ENCODE measurements around the gene ADCY1.

DNA sequence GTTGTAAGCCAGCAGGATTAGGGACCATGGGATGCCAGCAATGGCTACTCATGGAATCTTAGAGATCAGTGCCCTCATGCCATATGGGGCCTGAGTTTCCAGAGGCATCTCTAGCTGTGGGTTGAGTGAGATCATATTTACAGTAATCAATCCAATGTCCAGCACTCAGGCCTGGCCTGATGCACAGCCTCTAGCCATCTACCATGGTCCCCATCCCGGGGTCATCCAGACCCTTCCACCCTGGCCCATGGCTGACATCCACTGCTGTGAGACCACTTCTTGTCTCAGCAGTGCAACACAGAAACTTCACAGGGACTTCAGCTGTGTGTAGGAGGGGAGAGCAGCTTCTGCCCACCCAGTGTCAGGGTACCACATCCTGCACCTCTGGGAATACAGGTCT lies 6.5 kb upstream of the ADCY1 start:
- TF ChIP-seq, protein P1, sequence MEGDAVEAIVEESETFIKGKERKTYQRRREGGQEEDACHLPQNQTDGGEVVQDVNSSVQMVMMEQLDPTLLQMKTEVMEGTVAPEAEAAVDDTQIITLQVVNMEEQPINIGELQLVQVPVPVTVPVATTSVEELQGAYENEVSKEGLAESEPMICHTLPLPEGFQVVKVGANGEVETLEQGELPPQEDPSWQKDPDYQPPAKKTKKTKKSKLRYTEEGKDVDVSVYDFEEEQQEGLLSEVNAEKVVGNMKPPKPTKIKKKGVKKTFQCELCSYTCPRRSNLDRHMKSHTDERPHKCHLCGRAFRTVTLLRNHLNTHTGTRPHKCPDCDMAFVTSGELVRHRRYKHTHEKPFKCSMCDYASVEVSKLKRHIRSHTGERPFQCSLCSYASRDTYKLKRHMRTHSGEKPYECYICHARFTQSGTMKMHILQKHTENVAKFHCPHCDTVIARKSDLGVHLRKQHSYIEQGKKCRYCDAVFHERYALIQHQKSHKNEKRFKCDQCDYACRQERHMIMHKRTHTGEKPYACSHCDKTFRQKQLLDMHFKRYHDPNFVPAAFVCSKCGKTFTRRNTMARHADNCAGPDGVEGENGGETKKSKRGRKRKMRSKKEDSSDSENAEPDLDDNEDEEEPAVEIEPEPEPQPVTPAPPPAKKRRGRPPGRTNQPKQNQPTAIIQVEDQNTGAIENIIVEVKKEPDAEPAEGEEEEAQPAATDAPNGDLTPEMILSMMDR (conservative IDR thresholded peaks at IDR 0.05; ENCODE audit: low read length) = no peak
- TF ChIP-seq EZH2phosphoT487 (IDR thresholded peaks at IDR 0.05; ENCODE audit: borderline replicate concordance) = no peak

All from Loucy (cell line).